ENCODE results near the gene SYT14.
A peak's percentile ranks its signal among the peaks of the same experiment; 100 is the strongest.
"Not testable (repeated sequence)": the region's sequence is repeated elsewhere in the genome, so short reads cannot be mapped to it uniquely, and the experiment has no call there.

Gene SYT14

DNA sequence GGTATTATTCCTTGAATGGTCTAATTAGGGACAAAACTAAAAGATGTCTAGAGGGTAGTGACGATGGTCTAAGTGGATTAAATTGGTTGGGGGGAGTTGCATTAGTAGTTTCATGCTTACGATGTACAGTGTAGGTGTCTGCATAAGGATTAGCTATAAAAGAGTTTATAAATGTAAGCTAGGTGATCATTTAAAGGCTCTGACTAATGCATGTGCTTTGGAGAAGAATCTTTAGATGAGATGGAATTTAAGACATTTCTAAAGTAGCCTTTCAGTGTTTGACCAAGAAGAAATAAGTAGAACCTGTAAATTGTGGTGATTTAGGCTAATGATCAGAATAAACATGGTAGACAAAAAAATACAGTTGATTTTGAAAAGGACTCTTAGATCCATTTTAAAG lies 7.4 kb downstream of the SYT14 start:
- no peak for FAIRE-seq

GRCh38 chr1:209948155-209948554 lies 10.1 kb downstream of the SYT14 start:
- FAIRE-seq, result no peak

DNA sequence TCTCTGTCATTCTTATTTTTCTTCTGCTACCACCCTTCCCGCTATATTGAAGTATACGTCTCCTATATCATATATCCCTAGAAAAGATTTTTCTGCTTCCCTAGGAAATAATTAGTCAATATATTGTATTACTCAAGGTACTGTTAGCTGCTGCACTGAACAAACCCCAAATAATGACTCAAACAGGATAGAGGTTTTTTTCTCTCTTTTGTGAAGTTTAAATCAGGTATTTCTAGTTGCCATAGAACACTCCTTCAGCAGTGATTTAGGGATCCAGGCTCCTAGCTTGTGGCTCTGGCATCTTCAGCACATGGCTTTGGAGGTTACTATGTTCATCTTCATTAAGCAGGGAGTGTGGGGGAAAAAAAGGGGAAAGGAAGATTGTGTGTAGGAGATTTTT lies 18.1 kb downstream of the SYT14 start:
- FAIRE-seq, result no peak

- FAIRE-seq, result no peak
Measured at GRCh38 chr1:209959623-209960022, 21.6 kb downstream of the SYT14 start.

DNA sequence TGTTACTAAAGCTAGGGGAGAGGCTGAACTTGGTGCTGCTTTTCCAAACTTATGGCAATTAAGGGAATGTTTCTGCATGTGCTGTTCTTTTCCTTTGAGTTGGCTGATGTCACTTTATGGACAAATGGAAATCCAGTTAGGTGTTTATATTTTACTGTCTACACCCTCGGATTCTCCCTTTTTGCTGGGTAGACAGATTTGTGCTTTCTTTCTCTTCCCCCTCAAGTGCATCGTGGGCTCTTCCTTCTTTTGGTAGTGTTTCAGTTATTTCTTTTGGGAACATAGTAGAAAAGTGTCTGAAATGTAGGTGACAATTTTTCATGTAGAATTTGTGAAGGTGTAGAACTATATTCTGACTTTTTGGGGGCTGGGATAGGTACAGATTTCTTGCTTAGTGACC lies 22.9 kb downstream of the SYT14 start:
- no peak for FAIRE-seq

- FAIRE-seq, result no peak
Measured at GRCh38 chr1:209962388-209962787, 24.4 kb downstream of the SYT14 start.

GRCh38 chr1:209962856-209963255 lies 24.8 kb downstream of the SYT14 start:
- FAIRE-seq, result no peak

- FAIRE-seq, result no peak
Measured at GRCh38 chr1:209965996-209966395, 28.0 kb downstream of the SYT14 start.

DNA sequence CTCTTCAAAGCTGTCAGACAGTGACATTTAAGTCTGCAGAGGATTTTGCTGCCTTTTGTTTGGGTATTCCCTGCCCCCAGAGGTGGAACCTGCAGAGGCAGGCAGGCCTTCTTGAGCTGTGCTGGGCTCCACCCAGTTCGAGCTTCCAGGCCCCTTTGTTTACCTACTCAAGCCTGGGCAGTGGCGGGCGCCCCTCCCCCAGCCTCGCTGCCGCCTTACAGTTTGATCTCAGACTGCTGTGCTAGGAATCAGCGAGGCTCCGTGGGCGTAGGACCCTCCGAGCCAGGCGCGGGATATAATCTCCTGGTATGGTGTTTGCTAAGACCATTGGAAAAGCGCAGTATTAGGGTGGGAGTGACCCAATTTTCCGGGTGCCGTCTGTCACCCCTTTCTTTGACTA lies 40.7 kb downstream of the SYT14 start:
- FAIRE-seq, result not testable (repeated sequence)

DNA sequence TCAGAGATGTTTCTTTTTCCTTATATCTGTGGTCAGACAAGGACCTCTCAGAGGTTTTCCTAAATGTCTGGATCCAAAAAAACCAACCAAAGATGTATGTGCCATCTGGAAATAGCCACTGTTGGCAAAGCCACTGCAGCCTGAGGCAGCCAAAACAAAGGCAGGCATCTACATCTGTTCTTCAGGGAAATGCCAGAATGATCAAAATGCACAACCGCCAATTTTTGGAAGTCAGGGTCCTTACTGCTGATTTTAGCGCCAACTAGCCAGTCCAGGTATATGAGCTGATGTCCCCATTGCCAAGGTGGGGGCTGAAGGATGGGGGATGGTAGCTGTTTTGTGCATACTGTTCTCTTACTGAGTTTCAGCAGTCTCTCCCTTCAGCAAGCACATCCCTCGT lies 45.9 kb downstream of the SYT14 start:
- no peak for FAIRE-seq

DNA sequence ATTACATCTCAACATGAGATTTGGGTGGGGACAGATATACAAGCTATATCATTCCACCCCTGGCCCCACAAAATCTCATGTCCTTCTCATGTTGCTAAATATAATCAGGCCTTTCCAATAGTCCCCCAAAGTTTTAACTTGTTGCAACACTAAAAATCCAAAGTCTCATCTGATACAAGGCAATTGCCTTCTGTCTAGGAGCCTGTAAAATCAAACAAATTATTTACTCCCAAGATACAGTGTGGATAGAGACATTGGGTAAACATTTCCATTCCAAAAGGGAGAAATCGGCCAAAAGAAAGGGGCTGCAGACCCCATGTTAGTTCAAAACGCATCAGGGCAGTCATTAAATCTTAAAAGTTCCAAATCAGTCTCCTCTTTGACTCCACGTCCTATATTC lies 47.0 kb downstream of the SYT14 start:
- no peak for FAIRE-seq

DNA sequence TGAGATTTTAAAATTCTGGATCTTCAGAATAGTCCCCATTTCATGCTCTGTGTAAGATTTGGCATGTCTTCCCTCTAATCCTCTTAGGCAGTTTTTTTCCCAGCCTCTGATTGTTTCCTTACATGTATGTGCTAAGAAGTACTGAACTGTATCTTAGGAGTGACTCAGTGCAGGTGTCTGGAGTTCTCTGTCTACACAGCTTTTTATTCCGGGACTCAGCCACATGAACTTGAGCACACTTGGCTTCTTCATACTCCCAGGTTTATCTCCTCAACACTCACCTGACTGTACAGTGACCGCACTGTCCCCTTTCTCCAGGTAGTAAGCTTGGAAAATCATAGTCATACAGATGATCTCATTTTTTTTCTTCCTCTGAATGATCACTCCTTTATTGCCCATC lies 50.7 kb downstream of the SYT14 start:
- FAIRE-seq, result no peak

- peak; percentile 94 for FAIRE-seq
Measured at GRCh38 chr1:209989525-209989924, 51.5 kb downstream of the SYT14 start.

GRCh38 chr1:209993061-209993830 lies 55.2 kb downstream of the SYT14 start:
- no peak for FAIRE-seq

- FAIRE-seq, result no peak
Measured at GRCh38 chr1:209996348-209996747, 58.3 kb downstream of the SYT14 start.

GRCh38 chr1:209999005-209999404 lies 61.0 kb downstream of the SYT14 start:
- FAIRE-seq, result no peak

- no peak for FAIRE-seq
Measured at GRCh38 chr1:210001751-210002150, 63.7 kb downstream of the SYT14 start.

DNA sequence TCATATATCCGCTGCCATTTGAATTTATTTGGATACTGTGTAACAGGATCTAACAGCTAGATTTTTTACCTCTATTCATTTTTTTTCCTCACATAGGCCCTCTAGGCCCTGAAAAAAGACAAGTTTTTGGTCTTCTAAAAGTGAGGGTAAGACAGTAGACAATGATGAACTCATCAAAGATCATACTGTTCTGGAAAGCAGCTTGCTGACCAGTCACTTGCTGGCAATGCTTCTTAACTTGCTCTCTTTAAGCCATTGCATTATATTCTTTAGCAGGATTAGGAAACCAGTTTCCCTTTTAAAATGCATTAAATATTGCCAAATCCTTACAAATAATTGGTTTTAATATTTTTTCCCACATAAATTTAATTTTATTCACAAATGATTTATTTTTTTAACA lies 65.5 kb downstream of the SYT14 start:
- no peak for FAIRE-seq

DNA sequence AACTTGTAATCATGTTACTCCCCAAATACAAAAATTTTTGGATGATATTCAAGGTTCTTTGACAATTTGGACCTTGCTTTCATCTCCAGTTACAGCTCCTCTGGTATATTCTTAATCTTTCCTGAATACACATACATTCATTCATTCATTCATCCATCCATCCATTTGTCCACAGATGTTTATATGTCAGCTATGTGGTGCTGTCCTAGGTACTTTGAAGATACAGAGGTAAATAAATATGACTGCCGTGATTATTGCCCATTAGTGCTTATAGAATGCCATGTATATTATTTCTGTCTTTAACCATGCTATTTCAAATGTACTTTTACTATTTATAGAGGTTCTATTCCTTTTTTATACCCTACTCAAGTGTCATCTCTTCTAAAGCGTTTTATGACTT lies 72.1 kb downstream of the SYT14 start:
- no peak for FAIRE-seq

DNA sequence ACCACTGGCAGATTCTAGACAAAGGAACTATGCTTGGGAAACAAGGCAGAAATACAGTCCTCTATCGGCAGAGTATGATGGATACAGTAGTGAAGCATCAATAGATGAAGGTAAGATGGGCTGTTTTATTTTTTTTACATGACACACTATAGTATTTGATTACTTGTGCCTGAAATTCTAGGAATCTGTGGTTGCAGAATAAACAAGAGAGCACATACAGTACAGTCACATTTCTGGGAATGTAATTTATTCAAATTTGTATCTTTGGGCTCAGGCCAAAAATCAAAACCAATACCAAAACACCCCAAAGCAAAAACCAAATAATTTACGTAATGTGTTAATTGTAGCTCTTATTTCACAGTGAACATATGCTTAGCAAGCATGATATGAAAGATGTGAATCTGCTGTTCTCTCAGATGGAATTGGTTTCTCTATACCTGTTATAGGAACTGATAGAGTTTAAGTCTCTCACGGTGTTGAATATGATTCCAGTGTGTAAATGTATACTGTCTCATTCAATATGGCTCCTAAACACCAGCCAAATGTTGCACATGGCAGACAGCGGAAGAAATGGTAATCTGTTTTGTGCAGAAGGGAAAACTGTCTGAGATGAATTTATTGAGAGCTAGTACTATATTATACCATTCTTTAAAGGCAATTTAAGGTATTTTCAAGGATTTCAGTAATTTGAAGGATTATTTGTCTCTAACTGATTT lies 83.3 kb downstream of the SYT14 start:
- peak; percentile 51 for FAIRE-seq

DNA sequence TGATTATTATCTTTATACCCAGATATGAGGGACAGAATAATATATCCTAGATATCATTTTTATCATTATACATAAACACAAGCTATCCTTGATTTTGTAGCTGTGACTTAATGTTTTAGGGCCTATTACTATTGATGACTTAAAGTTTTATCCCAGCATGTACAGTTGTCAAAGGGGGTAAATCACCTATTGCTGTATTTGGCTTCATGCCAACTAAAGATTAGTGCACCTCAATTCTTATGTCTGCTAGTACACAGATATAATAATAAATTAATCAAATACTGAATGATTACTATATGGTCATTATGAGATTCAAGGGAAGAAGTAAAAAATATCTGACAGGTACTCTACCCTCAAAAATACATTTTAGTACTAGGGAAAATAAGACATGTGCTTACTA lies 84.0 kb downstream of the SYT14 start:
- no peak for FAIRE-seq

- no peak for FAIRE-seq
Measured at GRCh38 chr1:210024282-210024681, 86.3 kb downstream of the SYT14 start.

GRCh38 chr1:210024996-210025395 lies 87.0 kb downstream of the SYT14 start:
- no peak for FAIRE-seq

DNA sequence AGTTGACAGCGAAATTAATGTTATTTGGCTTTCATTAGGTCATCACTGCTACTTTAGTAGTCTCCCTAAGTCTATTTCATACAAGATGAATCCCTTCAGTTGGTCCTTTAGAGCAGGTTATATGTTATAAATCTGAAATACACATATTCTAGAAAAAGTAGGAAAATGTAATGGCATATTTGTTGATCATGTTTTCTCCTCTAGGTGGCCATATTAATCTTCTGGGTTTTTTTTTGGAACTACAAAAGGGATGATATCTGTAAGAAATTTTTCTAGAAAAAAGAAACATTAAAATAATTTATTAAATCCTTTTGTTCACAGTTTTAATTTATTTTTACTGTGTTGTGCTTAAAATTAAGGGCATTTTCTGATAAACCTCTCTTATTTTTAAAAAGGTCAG lies 87.9 kb downstream of the SYT14 start:
- FAIRE-seq, result no peak

DNA sequence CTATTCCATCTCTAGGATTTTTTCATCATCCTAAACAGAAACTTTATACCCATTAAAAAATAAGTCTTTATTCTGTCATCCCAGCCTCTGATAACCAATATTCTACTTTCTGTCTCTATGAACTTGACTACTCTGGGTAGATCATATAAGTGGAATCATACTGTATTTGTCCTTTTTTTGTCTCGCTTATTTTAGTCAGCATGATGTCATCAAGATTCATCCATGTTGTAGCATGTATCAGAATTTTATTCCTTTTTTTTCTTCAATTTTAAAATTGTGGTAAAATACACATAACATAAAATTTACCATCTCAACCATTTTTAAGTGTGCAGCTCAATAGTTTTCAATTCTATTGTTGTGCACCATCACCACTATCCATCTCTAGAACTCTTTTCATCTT lies 90.0 kb downstream of the SYT14 start:
- FAIRE-seq, result no peak
